T-cell (primary cell): ENCODE data around the gene PTBP2. TPM values are rescaled to one million over a fixed set of nuclear protein-coding genes. Genes with fewer than 3 reads are reported as not detected.
A peak's percentile ranks its signal among the peaks of the same experiment; 100 is the strongest.
"Not testable (repeated sequence)": the region's sequence is repeated elsewhere in the genome, so short reads cannot be mapped to it uniquely, and the experiment has no call there.

ENCODE experiments used
- ATAC-seq, 4 experiments: fragments of 200-7000 bp in 3 of 4; fragments of 150-1000 bp in 1 of 4; cut with Tn5 transposase; replicated peaks in 1 of 4; 1 replicate in 3 of 4; 2 replicates in 1 of 4; pipeline ENCODE4 v1.10.0; 2021; ENCODE audit warnings: moderate library complexity in 3 of 4, mild to moderate bottlenecking in 2 of 4, moderate number of reproducible peaks in 1 of 4
- CTCF ChIA-PET, 2 donors: fragments of 300-600 bp; sonication (Branson Sonifier 250); formaldehyde crosslinking; loops; one replicate each; lab custom pipeline; 2022; ENCODE audit warnings: antibody characterized with exemption in 2 of 2; lab: Charles Lee
- POLR2A ChIA-PET, 2 donors: fragments of 300-600 bp; sonication (Branson Sonifier 250); formaldehyde crosslinking; loops; one replicate each; lab custom pipeline; 2022; ENCODE audit warnings: antibody characterized with exemption in 2 of 2; lab: Charles Lee
- DNase-seq, 35 experiments: peaks; one replicate each; pipeline versions ENCODE4 v3.0.0 to v3.0.0-alpha.2; 2013 to 2023
- H3K27ac ChIP-seq: one replicate; pipeline ENCODE4 v1.5.1; 2013; ENCODE audit warnings: low read length
- H3K27me3 ChIP-seq, 2 experiments: replicated peaks in 1 of 2; 1 replicate in 1 of 2; 2 replicates in 1 of 2; pipeline versions ENCODE4 v1.6.1 to v1.7.0; 2013; ENCODE audit warnings: low read length in 1 of 2, mixed read lengths in 1 of 2; ENCODE audit not compliant: control insufficient read depth in 2 of 2, insufficient read depth in 2 of 2; ENCODE audit errors: extremely low read depth in 1 of 2
- H3K36me3 ChIP-seq, 2 donors: 1 replicate in 1 of 2; 2 replicates in 1 of 2; pipeline versions ENCODE4 v1.6.1 to v1.7.0; 2013; ENCODE audit warnings: low read length in 1 of 2; ENCODE audit not compliant: control insufficient read depth in 2 of 2, insufficient read depth in 1 of 2; ENCODE audit errors: extremely low read depth in 1 of 2
- H3K4me1 ChIP-seq, 2 experiments: 1 replicate in 1 of 2; 2 replicates in 1 of 2; pipeline versions ENCODE4 v1.6.1 to v1.7.0; 2013; ENCODE audit warnings: low read length in 2 of 2, mixed read lengths in 1 of 2; ENCODE audit not compliant: insufficient read depth in 2 of 2, control insufficient read depth in 1 of 2; ENCODE audit errors: extremely low read depth in 1 of 2
- H3K4me3 ChIP-seq, 2 donors: 1 replicate in 1 of 2; 2 replicates in 1 of 2; pipeline versions ENCODE4 v1.5.1 to v1.7.0; 2013; ENCODE audit warnings: mild to moderate bottlenecking in 2 of 2, low read length in 1 of 2, moderate library complexity in 1 of 2; ENCODE audit not compliant: control insufficient read depth in 1 of 2; ENCODE audit errors: extremely low read depth in 1 of 2
- H3K9me3 ChIP-seq: 2 replicates; pipeline ENCODE4 v1.7.0; 2013
- H3K27ac Mint-ChIP-seq, 2 donors: one replicate each; pipeline ENCODE4 v1.8.0; 2020 to 2021; ENCODE audit warnings: mild to moderate bottlenecking in 2 of 2, mixed read lengths in 2 of 2
- H3K27me3 Mint-ChIP-seq, 2 donors: one replicate each; pipeline ENCODE4 v1.8.0; 2021 to 2022; ENCODE audit warnings: mixed read lengths in 2 of 2
- H3K36me3 Mint-ChIP-seq: one replicate; pipeline ENCODE4 v1.8.0; 2021; ENCODE audit warnings: mixed read lengths
- H3K4me1 Mint-ChIP-seq, 3 donors: one replicate each; pipeline ENCODE4 v1.8.0; 2020 to 2022; ENCODE audit warnings: mixed read lengths in 3 of 3, mild to moderate bottlenecking in 1 of 3
- H3K4me3 Mint-ChIP-seq, 3 donors: one replicate each; pipeline ENCODE4 v1.8.0; 2020 to 2022; ENCODE audit warnings: mild to moderate bottlenecking in 3 of 3, mixed read lengths in 3 of 3, moderate library complexity in 3 of 3
- H3K9me3 Mint-ChIP-seq, 3 donors: one replicate each; pipeline ENCODE4 v1.8.0; 2020 to 2022; ENCODE audit warnings: mixed read lengths in 3 of 3
- WGBS: methylation state at CpG from one replicate; pipeline ENCODE4 v1.1.5; 2013; ENCODE audit warnings: missing lambda C conversion rate; ENCODE audit not compliant: insufficient coverage; 5-methylcytosine and 5-hydroxymethylcytosine counted together
- total RNA-seq, 35 experiments: library from RNA in 6 of 35; stranded (reverse) in 6 of 35; fragments of 120-200 nt in 1 of 35; gene quantifications; one replicate each; pipeline versions ENCODE4 v1.2.1 to v1.2.4 and lab custom pipeline; 2013 to 2026

Gene PTBP2
- total RNA-seq, 5 donors from 2014 or later (not counting 1 experiment from before 2014, with no cell fraction given) = 16.8 to 24.0 (median 20.7) TPM

DNA sequence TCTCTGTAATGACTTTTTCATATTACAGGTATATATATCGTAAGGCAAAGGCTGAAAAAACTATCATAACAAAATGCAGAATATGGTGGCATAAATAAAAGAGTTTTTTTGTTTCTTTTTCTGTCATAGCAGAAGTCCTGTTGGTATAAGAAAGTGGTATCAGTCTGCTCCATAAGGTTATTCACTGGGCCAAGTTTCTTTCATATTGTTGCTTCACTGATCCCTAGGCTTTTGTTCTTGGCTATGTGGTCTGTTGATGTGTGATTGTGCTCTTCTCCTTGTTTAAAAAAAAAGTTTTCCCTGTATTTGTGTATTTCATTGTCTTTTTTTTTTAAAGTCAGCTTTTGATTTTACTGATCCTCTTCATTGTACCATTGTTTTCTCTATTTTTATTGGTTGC, 26.0 kb downstream of the PTBP2 start:
- DNase-seq = no peak
- H3K27ac ChIP-seq = no peak overlapping the region
- Mint-ChIP-seq H3K9me3 (no peaks in the 10 kb centered on the region), H3K27me3 (no peaks in the 10 kb centered on the region), H3K36me3 (peaks cover 32% of the 10 kb centered on the region), H3K4me1 (peaks cover 46 to 53% (median 47%) of the 10 kb centered on the region in 3 donors), H3K4me3 (no peak overlapping the region), H3K27ac (no peak overlapping the region)
- no peaks in the 10 kb centered on the region for H3K9me3 ChIP-seq
- H3K4me3 ChIP-seq = no peak overlapping the region
- no CpG with 5 or more reads among the region's 1 CpG for WGBS
- H3K4me1 ChIP-seq = peaks cover 3 to 6% of the 10 kb centered on the region in 2 experiments
- H3K36me3 ChIP-seq = peaks cover 0 to 5% of the 10 kb centered on the region in 2 donors
- H3K27me3 ChIP-seq = no peaks in the 10 kb centered on the region
- no peak for ATAC-seq
- ChIA-PET CTCF (no interaction called here), POLR2A (no interaction called here)

DNA sequence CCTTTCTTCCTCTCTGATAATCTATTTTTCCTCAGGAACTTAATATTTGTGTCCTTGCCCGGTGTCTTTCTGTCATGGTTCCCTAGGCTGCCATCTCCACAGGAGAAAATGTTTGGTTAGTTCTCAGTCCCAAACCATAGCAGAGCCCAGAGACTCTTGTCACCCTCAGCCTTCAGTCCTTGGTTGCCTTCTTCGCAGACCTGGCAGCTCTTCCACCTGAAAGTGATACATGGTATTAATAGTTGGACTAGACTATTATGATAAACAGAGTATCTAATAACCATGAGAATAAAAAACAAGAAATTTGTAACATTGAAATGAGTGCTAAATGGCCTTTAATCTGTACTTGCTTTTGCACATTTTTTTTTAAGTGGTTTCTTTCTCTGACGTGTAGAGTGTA, 26.5 kb downstream of the PTBP2 start:
- ChIA-PET CTCF (no interaction called here), POLR2A (no interaction called here)
- peaks cover 37% of the 10 kb centered on the region for H3K36me3 Mint-ChIP-seq
- no peak overlapping the region for H3K27ac Mint-ChIP-seq
- H3K9me3 ChIP-seq = no peaks in the 10 kb centered on the region
- DNase-seq = no peak
- WGBS = 100% methylated on average over 1 of the region's 3 CpGs
- H3K27ac ChIP-seq = no peak overlapping the region
- no peak for ATAC-seq
- H3K36me3 ChIP-seq = peaks cover 0 to 10% of the 10 kb centered on the region in 2 donors
- H3K27me3 ChIP-seq = no peaks in the 10 kb centered on the region
- H3K9me3 Mint-ChIP-seq = no peaks in the 10 kb centered on the region
- peaks cover 44 to 51% (median 50%) of the 10 kb centered on the region in 3 donors for H3K4me1 Mint-ChIP-seq
- no peak overlapping the region for H3K4me3 ChIP-seq
- no peak overlapping the region for H3K4me3 Mint-ChIP-seq
- H3K4me1 ChIP-seq = peaks cover 3 to 6% of the 10 kb centered on the region in 2 experiments
- H3K27me3 Mint-ChIP-seq = no peaks in the 10 kb centered on the region

DNA sequence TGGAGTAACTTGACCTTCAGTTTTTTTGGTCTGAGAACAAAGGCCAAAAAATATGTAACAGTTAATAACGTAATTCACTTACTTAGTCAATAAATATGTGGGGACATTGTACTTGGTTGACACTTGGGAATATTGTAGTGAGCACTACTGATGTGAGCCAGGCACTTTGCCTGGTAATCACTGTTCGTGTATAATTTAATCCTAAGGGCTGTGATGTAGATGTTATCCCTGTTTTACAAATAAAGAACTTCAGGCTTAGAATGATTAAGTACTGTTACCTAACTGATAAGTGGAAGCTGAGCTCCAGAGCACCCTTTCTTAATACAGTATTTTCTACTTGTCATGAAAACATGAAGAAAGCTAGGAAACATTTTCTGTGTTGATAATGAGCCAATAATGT, 28.0 kb downstream of the PTBP2 start:
- H3K4me3 ChIP-seq = no peak overlapping the region
- peak overlapping the region in 1 of 2 donors; percentile 8 for H3K27ac Mint-ChIP-seq
- H3K27me3 Mint-ChIP-seq = no peaks in the 10 kb centered on the region
- WGBS = no CpG with 5 or more reads among the region's 2 CpGs
- H3K27ac ChIP-seq = no peak overlapping the region
- peaks cover 0 to 20% of the 10 kb centered on the region in 2 donors for H3K36me3 ChIP-seq
- no peak overlapping the region for H3K4me3 Mint-ChIP-seq
- H3K9me3 Mint-ChIP-seq = no peaks in the 10 kb centered on the region
- H3K9me3 ChIP-seq = no peaks in the 10 kb centered on the region
- ATAC-seq (no peak), DNase-seq (no peak)
- POLR2A ChIA-PET = no interaction called here
- no peaks in the 10 kb centered on the region for H3K27me3 ChIP-seq
- peaks cover 47% of the 10 kb centered on the region for H3K36me3 Mint-ChIP-seq
- peaks cover 3 to 6% of the 10 kb centered on the region in 2 experiments for H3K4me1 ChIP-seq
- peaks cover 37 to 57% (median 43%) of the 10 kb centered on the region in 3 donors for H3K4me1 Mint-ChIP-seq
- CTCF ChIA-PET = no interaction called here

DNA sequence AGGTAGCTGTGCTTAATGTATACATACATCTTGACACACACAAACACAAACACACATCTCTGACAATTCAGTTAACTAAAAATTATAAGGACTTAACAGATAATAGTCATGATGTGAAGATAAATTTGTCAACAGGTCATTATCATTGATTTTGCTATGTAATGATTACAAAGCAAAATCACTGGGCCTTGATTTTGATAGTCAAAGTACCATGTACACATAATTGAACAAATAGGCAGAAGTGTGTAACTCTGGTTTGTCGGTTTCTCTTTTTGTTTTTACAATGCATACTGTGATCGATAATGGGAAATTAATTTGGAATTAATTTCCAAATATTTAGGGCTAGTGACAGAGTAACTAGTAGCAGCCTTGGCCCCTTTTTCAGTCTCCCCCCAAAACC, 30.8 kb downstream of the PTBP2 start:
- WGBS = no CpG with 5 or more reads among the region's 2 CpGs
- Mint-ChIP-seq H3K4me3 (no peak overlapping the region), H3K27ac (no peak overlapping the region), H3K9me3 (no peaks in the 10 kb centered on the region), H3K4me1 (peaks cover 23 to 38% (median 31%) of the 10 kb centered on the region in 3 donors), H3K36me3 (peaks cover 72% of the 10 kb centered on the region), H3K27me3 (no peaks in the 10 kb centered on the region)
- Histone ChIP-seq H3K9me3 (no peaks in the 10 kb centered on the region), H3K36me3 (peaks cover 0 to 20% of the 10 kb centered on the region in 2 donors), H3K4me3 (no peak overlapping the region), H3K4me1 (no peaks in the 10 kb centered on the region), H3K27ac (no peak overlapping the region), H3K27me3 (no peaks in the 10 kb centered on the region)
- ChIA-PET CTCF (no interaction called here), POLR2A (no interaction called here)
- no peak for ATAC-seq
- no peak for DNase-seq

DNA sequence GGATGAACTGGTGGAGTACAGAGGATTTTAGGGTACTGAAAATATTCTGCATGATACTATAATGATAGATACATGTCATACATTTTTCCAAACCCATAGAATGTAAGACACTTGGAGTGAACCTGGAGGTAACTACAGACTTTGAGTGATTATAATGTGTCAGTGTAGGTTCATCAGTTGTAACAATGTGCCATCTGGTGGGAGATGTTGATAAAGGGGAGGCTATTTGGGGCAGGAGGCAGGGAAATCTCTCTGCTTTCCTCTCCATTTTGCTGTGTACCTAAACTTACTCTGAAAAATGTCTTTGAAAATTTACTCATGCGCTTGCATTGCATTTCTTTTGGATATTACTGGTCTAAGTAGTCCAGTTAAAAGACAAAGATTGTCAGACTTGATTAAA, 35.2 kb downstream of the PTBP2 start:
- peaks cover 0 to 7% (median 6%) of the 10 kb centered on the region in 3 donors for H3K9me3 Mint-ChIP-seq

DNA sequence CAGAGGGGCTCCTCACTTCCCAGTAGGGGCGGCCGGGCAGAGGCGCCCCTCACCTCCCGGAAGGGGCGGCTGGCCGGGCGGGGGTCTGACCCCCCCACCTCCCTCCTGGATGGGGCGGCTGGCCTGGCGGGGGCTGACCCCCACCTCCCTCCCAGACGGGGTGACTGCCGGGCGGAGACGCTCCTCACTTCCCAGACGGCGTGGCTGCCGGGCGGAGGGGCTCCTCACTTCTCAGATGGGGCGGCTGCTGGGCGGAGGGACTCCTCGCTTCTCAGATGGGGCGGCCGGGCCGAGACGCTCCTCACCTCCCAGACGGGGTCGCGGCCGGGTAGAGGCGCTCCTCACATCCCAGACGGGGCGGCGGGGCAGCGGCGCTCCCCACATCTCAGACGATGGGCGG, 41.0 kb downstream of the PTBP2 start:
- H3K27ac ChIP-seq, POLR2A ChIA-PET, CTCF ChIA-PET, DNase-seq, H3K4me1 ChIP-seq, H3K9me3 ChIP-seq, ATAC-seq, H3K9me3 Mint-ChIP-seq, H3K4me3 ChIP-seq, H3K27me3 Mint-ChIP-seq, H3K27ac Mint-ChIP-seq, H3K36me3 ChIP-seq, H3K27me3 ChIP-seq, H3K4me3 Mint-ChIP-seq: not testable (repeated sequence)
- Mint-ChIP-seq H3K36me3 (peaks cover 36% of the 10 kb centered on the region), H3K4me1 (peaks cover 13 to 21% (median 17%) of the 10 kb centered on the region in 3 donors)
- WGBS = no CpG with 5 or more reads among the region's 36 CpGs

More for the DNA sequence above, 35.2 kb downstream of the PTBP2 start:
- no peaks in the 10 kb centered on the region for H3K27me3 ChIP-seq
- no peak overlapping the region for H3K27ac Mint-ChIP-seq
- ChIA-PET POLR2A (no interaction called here), CTCF (no interaction called here)
- no peak overlapping the region for H3K27ac ChIP-seq
- no peaks in the 10 kb centered on the region for H3K9me3 ChIP-seq
- no CpG with 5 or more reads among the region's 1 CpG for WGBS
- H3K36me3 ChIP-seq = peaks cover 0 to 17% of the 10 kb centered on the region in 2 donors
- ATAC-seq = no peak
- DNase-seq = peak in 1 of 35 experiments; percentile 18
- no peaks in the 10 kb centered on the region for H3K27me3 Mint-ChIP-seq
- peaks cover 83% of the 10 kb centered on the region for H3K36me3 Mint-ChIP-seq
- no peaks in the 10 kb centered on the region for H3K4me1 ChIP-seq
- peaks cover 0 to 13% (median 2%) of the 10 kb centered on the region in 3 donors for H3K4me1 Mint-ChIP-seq
- H3K4me3 Mint-ChIP-seq = no peak overlapping the region
- H3K4me3 ChIP-seq = no peak overlapping the region

DNA sequence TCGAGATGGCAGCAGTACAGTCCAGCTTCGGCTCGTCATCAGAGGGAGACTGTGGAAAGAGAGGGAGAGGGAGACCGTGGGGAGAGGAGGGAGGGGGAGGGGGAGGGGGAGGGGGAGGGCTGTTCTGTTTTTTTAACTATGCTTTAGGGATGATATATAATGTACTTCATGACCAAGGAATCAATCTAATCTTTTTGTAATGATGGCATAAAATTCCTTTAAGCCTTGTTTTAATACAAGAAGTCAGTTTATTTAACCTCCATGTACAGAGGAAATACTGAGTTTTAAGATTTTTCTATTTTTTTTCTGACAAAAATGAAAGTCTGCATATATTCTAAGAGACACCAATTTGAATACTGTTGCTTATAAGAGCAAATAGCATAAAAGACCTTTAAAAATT, 41.9 kb downstream of the PTBP2 start:
- H3K36me3 Mint-ChIP-seq = peaks cover 35% of the 10 kb centered on the region
- no peak overlapping the region for H3K4me3 Mint-ChIP-seq
- H3K4me3 ChIP-seq = no peak overlapping the region
- DNase-seq (no peak), ATAC-seq (no peak)
- CTCF ChIA-PET = no interaction called here
- no peaks in the 10 kb centered on the region for H3K9me3 ChIP-seq
- H3K9me3 Mint-ChIP-seq = peaks cover 0 to 7% (median 6%) of the 10 kb centered on the region in 3 donors
- no peak overlapping the region for H3K27ac ChIP-seq
- no peaks in the 10 kb centered on the region for H3K36me3 ChIP-seq
- WGBS = no CpG with 5 or more reads among the region's 4 CpGs
- no peak overlapping the region for H3K27ac Mint-ChIP-seq
- no peaks in the 10 kb centered on the region for H3K27me3 Mint-ChIP-seq
- POLR2A ChIA-PET = no interaction called here
- H3K4me1 ChIP-seq = no peaks in the 10 kb centered on the region
- no peaks in the 10 kb centered on the region for H3K27me3 ChIP-seq
- peaks cover 16 to 26% (median 21%) of the 10 kb centered on the region in 3 donors for H3K4me1 Mint-ChIP-seq
